ENCODE measurements around the gene TRUB2. TPM values are rescaled to one million over a fixed set of nuclear protein-coding genes. Genes with fewer than 3 reads are reported as not detected.
A peak's percentile ranks its signal among the peaks of the same experiment; 100 is the strongest.

The TRUB2 gene
- total RNA-seq, 1 experiment from 2014 or later: 34.1 TPM

DNA sequence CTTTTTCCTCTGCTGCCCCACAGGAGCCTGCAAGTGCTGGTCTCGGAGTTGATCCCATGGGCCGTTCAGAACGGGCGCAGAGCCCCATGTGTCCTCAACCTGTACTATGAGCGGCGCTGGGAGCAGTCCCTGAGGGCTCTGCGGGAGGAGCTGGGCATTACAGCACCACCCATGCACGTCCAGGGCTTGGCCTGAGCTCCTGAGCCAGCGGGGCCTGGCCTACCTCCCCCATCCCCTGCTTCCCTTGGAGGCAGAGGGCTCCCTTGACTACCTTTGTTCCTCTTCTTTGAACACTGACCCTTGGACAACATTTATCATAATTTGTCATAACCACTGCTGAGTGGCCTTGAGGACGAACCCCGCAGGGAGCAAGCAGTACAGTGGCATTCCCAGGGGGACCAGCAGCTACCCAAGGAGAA lies 11.2 kb upstream of the TRUB2 start:
- Mint-ChIP-seq H3K4me1 (ENCODE audit: low read depth, unreplicated experiment) (no peaks in the 10 kb centered on the region), H3K9me3 (ENCODE audit: unreplicated experiment) (no peaks in the 10 kb centered on the region), H3K27me3 (ENCODE audit: insufficient read depth, unreplicated experiment) (no peaks in the 10 kb centered on the region), H3K4me3 (ENCODE audit: unreplicated experiment) (no peak overlapping the region), H3K36me3 (ENCODE audit: insufficient read depth, unreplicated experiment) (peaks cover 4% of the 10 kb centered on the region), H3K27ac (ENCODE audit: unreplicated experiment) (no peak overlapping the region)
- Histone ChIP-seq H3K4me3 (ENCODE audit: low read depth, low read length) (no peak overlapping the region), H3K9me3 (no peaks in the 10 kb centered on the region), H3K4me1 (peaks cover 23% of the 10 kb centered on the region), H3K27me3 (replicated peaks; ENCODE audit: control insufficient read depth, insufficient read depth, low read length) (no peaks in the 10 kb centered on the region), H3K36me3 (ENCODE audit: control insufficient read depth, insufficient read depth, low read length) (0 out of 2 replicates have a peak, but pooled peaks cover 2% of the 10 kb centered on the region)
- TF ChIP-seq, protein P1, sequence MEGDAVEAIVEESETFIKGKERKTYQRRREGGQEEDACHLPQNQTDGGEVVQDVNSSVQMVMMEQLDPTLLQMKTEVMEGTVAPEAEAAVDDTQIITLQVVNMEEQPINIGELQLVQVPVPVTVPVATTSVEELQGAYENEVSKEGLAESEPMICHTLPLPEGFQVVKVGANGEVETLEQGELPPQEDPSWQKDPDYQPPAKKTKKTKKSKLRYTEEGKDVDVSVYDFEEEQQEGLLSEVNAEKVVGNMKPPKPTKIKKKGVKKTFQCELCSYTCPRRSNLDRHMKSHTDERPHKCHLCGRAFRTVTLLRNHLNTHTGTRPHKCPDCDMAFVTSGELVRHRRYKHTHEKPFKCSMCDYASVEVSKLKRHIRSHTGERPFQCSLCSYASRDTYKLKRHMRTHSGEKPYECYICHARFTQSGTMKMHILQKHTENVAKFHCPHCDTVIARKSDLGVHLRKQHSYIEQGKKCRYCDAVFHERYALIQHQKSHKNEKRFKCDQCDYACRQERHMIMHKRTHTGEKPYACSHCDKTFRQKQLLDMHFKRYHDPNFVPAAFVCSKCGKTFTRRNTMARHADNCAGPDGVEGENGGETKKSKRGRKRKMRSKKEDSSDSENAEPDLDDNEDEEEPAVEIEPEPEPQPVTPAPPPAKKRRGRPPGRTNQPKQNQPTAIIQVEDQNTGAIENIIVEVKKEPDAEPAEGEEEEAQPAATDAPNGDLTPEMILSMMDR (IDR thresholded peaks at IDR 0.05; ENCODE audit: insufficient read depth in 1 of 2, low read depth in 1 of 2, low read length in 1 of 2, severe bottlenecking in 1 of 2, unreplicated experiment in 1 of 2): no peak
- intact Hi-C loops (cut with micrococcal nuclease; ENCODE audit: unreplicated experiment): no loop called here
- DNase-seq: peak; percentile 29 to 63
- no TSS peak for BruUV-seq (replicated peaks)
- ChIA-PET CTCF (no interaction called here), POLR2A (no interaction called here)

DNA sequence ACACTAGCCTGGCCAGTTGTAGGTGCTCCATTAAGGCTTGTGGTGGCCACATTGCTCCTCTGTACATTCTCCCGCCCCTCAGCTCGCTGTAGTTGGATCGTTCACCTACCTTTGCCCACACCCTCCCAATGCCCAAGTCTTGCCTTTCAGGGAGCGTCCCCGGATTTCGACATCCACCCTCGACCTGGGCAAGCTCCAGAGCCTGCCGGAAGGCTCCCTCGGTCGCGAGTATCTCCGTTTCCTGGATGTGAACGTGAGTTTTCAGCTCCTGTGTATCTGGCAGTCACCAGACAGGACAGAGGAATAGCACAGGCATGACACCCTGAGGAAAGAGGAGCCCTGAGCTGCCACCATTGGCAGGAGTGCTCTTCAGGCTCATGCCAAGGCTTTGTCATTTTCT lies 3.4 kb upstream of the TRUB2 start:
- Histone ChIP-seq H3K4me1 (peaks cover 18% of the 10 kb centered on the region), H3K36me3 (ENCODE audit: control insufficient read depth, insufficient read depth, low read length) (0 out of 2 replicates have a peak, but pooled peaks cover 2% of the 10 kb centered on the region), H3K4me3 (ENCODE audit: low read depth, low read length) (no peak overlapping the region), H3K9me3 (no peaks in the 10 kb centered on the region), H3K27me3 (replicated peaks; ENCODE audit: control insufficient read depth, insufficient read depth, low read length) (no peaks in the 10 kb centered on the region)
- CTCF ChIA-PET: no interaction called here
- Mint-ChIP-seq H3K9me3 (ENCODE audit: unreplicated experiment) (no peaks in the 10 kb centered on the region), H3K27ac (ENCODE audit: unreplicated experiment) (no peak overlapping the region), H3K4me3 (ENCODE audit: unreplicated experiment) (no peak overlapping the region), H3K27me3 (ENCODE audit: insufficient read depth, unreplicated experiment) (no peaks in the 10 kb centered on the region), H3K36me3 (ENCODE audit: insufficient read depth, unreplicated experiment) (peaks cover 35% of the 10 kb centered on the region), H3K4me1 (ENCODE audit: low read depth, unreplicated experiment) (peaks cover 7% of the 10 kb centered on the region)
- TF ChIP-seq, protein P1 (IDR thresholded peaks at IDR 0.05; ENCODE audit: insufficient read depth in 1 of 2, low read depth in 1 of 2, low read length in 1 of 2, severe bottlenecking in 1 of 2, unreplicated experiment in 1 of 2): no peak
- POLR2A ChIA-PET: no interaction called here
- intact Hi-C loops (cut with micrococcal nuclease; ENCODE audit: unreplicated experiment): no loop called here
- no TSS peak for BruUV-seq (replicated peaks)
- DNase-seq: no peak

DNA sequence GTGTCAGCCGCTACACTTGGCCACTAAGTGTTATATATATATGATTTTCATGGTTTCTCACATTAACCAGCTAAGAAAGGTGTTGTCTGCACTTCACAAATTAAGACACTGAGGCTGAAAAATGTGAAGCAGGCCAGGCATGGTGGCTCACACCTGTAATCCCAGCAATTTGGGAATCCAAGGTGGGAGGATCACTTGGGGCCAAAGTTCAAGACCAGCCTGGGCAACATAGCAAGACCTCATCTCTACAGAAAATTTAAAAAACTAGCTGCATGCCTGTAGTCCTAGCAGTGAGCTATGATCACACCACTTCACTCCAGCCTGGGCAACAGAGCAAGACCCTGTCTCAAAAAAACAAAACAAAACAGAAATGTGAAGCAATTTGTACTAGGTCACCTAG lies 2.2 kb upstream of the TRUB2 start:
- peaks cover 17% of the 10 kb centered on the region for H3K4me1 ChIP-seq
- H3K4me3 ChIP-seq (ENCODE audit: low read depth, low read length): no peak overlapping the region
- no peaks in the 10 kb centered on the region for H3K27me3 ChIP-seq (replicated peaks; ENCODE audit: control insufficient read depth, insufficient read depth, low read length)
- POLR2A ChIA-PET: no interaction called here
- Mint-ChIP-seq H3K4me3 (ENCODE audit: unreplicated experiment) (no peak overlapping the region), H3K27ac (ENCODE audit: unreplicated experiment) (no peak overlapping the region), H3K9me3 (ENCODE audit: unreplicated experiment) (no peaks in the 10 kb centered on the region), H3K36me3 (ENCODE audit: insufficient read depth, unreplicated experiment) (peaks cover 35% of the 10 kb centered on the region), H3K4me1 (ENCODE audit: low read depth, unreplicated experiment) (peaks cover 7% of the 10 kb centered on the region), H3K27me3 (ENCODE audit: insufficient read depth, unreplicated experiment) (no peaks in the 10 kb centered on the region)
- intact Hi-C loops (cut with micrococcal nuclease; ENCODE audit: unreplicated experiment): no loop called here
- no peak for DNase-seq
- no TSS peak for BruUV-seq (replicated peaks)
- CTCF ChIA-PET: no interaction called here
- H3K9me3 ChIP-seq: no peaks in the 10 kb centered on the region
- 0 out of 2 replicates have a peak, but pooled peaks cover 2% of the 10 kb centered on the region for H3K36me3 ChIP-seq (ENCODE audit: control insufficient read depth, insufficient read depth, low read length)
- TF ChIP-seq, protein P1 (IDR thresholded peaks at IDR 0.05; ENCODE audit: insufficient read depth in 1 of 2, low read depth in 1 of 2, low read length in 1 of 2, severe bottlenecking in 1 of 2, unreplicated experiment in 1 of 2): no peak
